CD4-positive, alpha-beta T cell (primary cell): ENCODE measurements around the gene OSBPL10. TPM values are rescaled to one million over a fixed set of nuclear protein-coding genes. Genes with fewer than 3 reads are reported as not detected.
"Not testable (repeated sequence)": the region's sequence is repeated elsewhere in the genome, so short reads cannot be mapped to it uniquely, and the experiment has no call there.

ENCODE experiments used
- ATAC-seq: fragments of 200-7000 bp; cut with Tn5 transposase; one replicate; pipeline ENCODE4 v1.10.0; 2022; ENCODE audit warnings: mild to moderate bottlenecking; ENCODE audit not compliant: poor library complexity
- CTCF ChIA-PET: fragments of 350-600 bp; sonication (Branson Sonifier 250); formaldehyde crosslinking; loops from one replicate; lab custom pipeline; 2021; ENCODE audit warnings: antibody characterized with exemption, inconsistent platforms; lab: Charles Lee
- POLR2A ChIA-PET: fragments of 350-600 bp; sonication (Branson Sonifier 250); formaldehyde crosslinking; loops from one replicate; lab custom pipeline; 2021; ENCODE audit warnings: antibody characterized with exemption, inconsistent platforms; lab: Charles Lee
- DNase-seq, 14 experiments: peaks; one replicate each; pipeline ENCODE4 v3.0.0-alpha.2; 2013 to 2020; ENCODE audit warnings: mixed read lengths in 2 of 14
- H3K27ac ChIP-seq, 2 donors: one replicate each; pipeline versions ENCODE4 v1.5.1 to v1.7.0; 2013; ENCODE audit warnings: low read length in 2 of 2, low read depth in 1 of 2, mild to moderate bottlenecking in 1 of 2
- H3K27me3 ChIP-seq, 2 experiments: 1 replicate in 1 of 2; 2 replicates in 1 of 2; pipeline versions ENCODE4 v1.6.1 to v1.7.0; 2013; ENCODE audit warnings: low read length in 2 of 2, control low read depth in 1 of 2, mild to moderate bottlenecking in 1 of 2, moderate library complexity in 1 of 2; ENCODE audit not compliant: insufficient read depth in 2 of 2, control insufficient read depth in 1 of 2
- H3K36me3 ChIP-seq: one replicate; pipeline ENCODE4 v1.6.1; 2013; ENCODE audit warnings: low read length, control low read depth; ENCODE audit not compliant: insufficient read depth
- H3K4me1 ChIP-seq: one replicate; pipeline ENCODE4 v1.6.1; 2013; ENCODE audit warnings: low read length, control low read depth; ENCODE audit not compliant: insufficient read depth
- H3K4me3 ChIP-seq: one replicate; pipeline ENCODE4 v1.5.1; 2013; ENCODE audit warnings: mild to moderate bottlenecking, low read length, moderate library complexity
- H3K9me3 ChIP-seq, 2 experiments: 1 replicate in 1 of 2; 2 replicates in 1 of 2; pipeline versions ENCODE4 v1.6.1 to v1.7.0; 2013; ENCODE audit warnings: low read length in 2 of 2, mild to moderate bottlenecking in 2 of 2, control low read depth in 1 of 2, moderate library complexity in 1 of 2; ENCODE audit not compliant: control insufficient read depth in 1 of 2, insufficient read depth in 1 of 2
- H3K27ac Mint-ChIP-seq: one replicate; pipeline ENCODE4 v1.8.0; 2020; ENCODE audit warnings: mixed read lengths
- H3K27me3 Mint-ChIP-seq: one replicate; pipeline ENCODE4 v1.8.0; 2021; ENCODE audit warnings: mixed read lengths
- H3K36me3 Mint-ChIP-seq: one replicate; pipeline ENCODE4 v1.8.0; 2021; ENCODE audit warnings: low read depth, mixed read lengths
- H3K4me1 Mint-ChIP-seq: one replicate; pipeline ENCODE4 v1.8.0; 2021; ENCODE audit warnings: low read depth, mixed read lengths
- H3K4me3 Mint-ChIP-seq: one replicate; pipeline ENCODE4 v1.8.0; 2020; ENCODE audit warnings: mild to moderate bottlenecking, mixed read lengths
- H3K9me3 Mint-ChIP-seq: one replicate; pipeline ENCODE4 v1.8.0; 2020; ENCODE audit warnings: mixed read lengths
- CTCF ChIP-seq: fragments of 200-600 bp; IDR thresholded peaks from one replicate; pipeline ENCODE4 v1.8.0; 2022; ENCODE audit warnings: antibody characterized with exemption, mild to moderate bottlenecking
- intact Hi-C, 2 experiments: fragments of 100-400 bp; cut with DNase I in 1 of 2; cut with micrococcal nuclease in 1 of 2; formaldehyde crosslinking; loops; one replicate each; pipeline versions ENCODE4 v1.15.1 to v1.9.0; 2023 to 2025; cut with DNase I, micrococcal nuclease
- total RNA-seq, 174 experiments: library from RNA in 2 of 174; stranded (reverse) in 2 of 174; gene quantifications; one replicate each; pipeline ENCODE4 v1.2.3 and lab custom pipeline; 2021 to 2026

Gene OSBPL10
- total RNA-seq, 2 experiments from 2014 or later = not detected

GRCh38 chr3:31789429-31789828, 191.6 kb downstream of the OSBPL10 start:
- no peaks in the 10 kb centered on the region for H3K36me3 Mint-ChIP-seq
- H3K27me3 ChIP-seq = no peaks in the 10 kb centered on the region
- H3K9me3 ChIP-seq = peaks cover 0 to 3% of the 10 kb centered on the region in 2 experiments
- H3K9me3 Mint-ChIP-seq = no peaks in the 10 kb centered on the region
- no peaks in the 10 kb centered on the region for H3K4me1 Mint-ChIP-seq
- H3K4me3 Mint-ChIP-seq = no peak overlapping the region
- H3K4me3 ChIP-seq = no peak overlapping the region
- DNase-seq (no peak), ATAC-seq (no peak)
- no peaks in the 10 kb centered on the region for H3K27me3 Mint-ChIP-seq
- no peak overlapping the region for H3K27ac Mint-ChIP-seq
- no peaks in the 10 kb centered on the region for H3K36me3 ChIP-seq
- POLR2A ChIA-PET = no interaction called here
- intact Hi-C loops = no loop called here
- CTCF ChIA-PET = no interaction called here
- H3K27ac ChIP-seq = no peak overlapping the region
- TF ChIP-seq CTCF = no peak
- H3K4me1 ChIP-seq = no peaks in the 10 kb centered on the region

GRCh38 chr3:31785734-31786133, 195.3 kb downstream of the OSBPL10 start:
- CTCF ChIA-PET = no interaction called here
- no peaks in the 10 kb centered on the region for H3K36me3 Mint-ChIP-seq
- H3K4me3 Mint-ChIP-seq = no peak overlapping the region
- Histone ChIP-seq H3K9me3 (no peaks in the 10 kb centered on the region), H3K27ac (no peak overlapping the region), H3K27me3 (no peaks in the 10 kb centered on the region), H3K4me3 (no peak overlapping the region), H3K36me3 (no peaks in the 10 kb centered on the region), H3K4me1 (no peaks in the 10 kb centered on the region)
- ATAC-seq (no peak), DNase-seq (no peak)
- no peaks in the 10 kb centered on the region for H3K4me1 Mint-ChIP-seq
- no peaks in the 10 kb centered on the region for H3K27me3 Mint-ChIP-seq
- TF ChIP-seq CTCF = no peak
- intact Hi-C loops = no loop called here
- POLR2A ChIA-PET = no interaction called here
- H3K27ac Mint-ChIP-seq = no peak overlapping the region
- H3K9me3 Mint-ChIP-seq = no peaks in the 10 kb centered on the region

- no peak for ATAC-seq
- H3K36me3 ChIP-seq = no peaks in the 10 kb centered on the region
- H3K27me3 ChIP-seq = no peaks in the 10 kb centered on the region
- no peak overlapping the region for H3K27ac Mint-ChIP-seq
- H3K4me3 ChIP-seq = no peak overlapping the region
- H3K4me1 ChIP-seq = no peaks in the 10 kb centered on the region
- no peak overlapping the region for H3K27ac ChIP-seq
- peaks cover 4% of the 10 kb centered on the region for H3K27me3 Mint-ChIP-seq
- ChIA-PET POLR2A (no interaction called here), CTCF (no interaction called here)
- H3K36me3 Mint-ChIP-seq = no peaks in the 10 kb centered on the region
- H3K9me3 ChIP-seq = no peaks in the 10 kb centered on the region
- no peak overlapping the region for H3K4me3 Mint-ChIP-seq
- intact Hi-C loops = no loop called here
- no peaks in the 10 kb centered on the region for H3K9me3 Mint-ChIP-seq
- no peaks in the 10 kb centered on the region for H3K4me1 Mint-ChIP-seq
- DNase-seq = no peak
- TF ChIP-seq CTCF = no peak
Observed at GRCh38 chr3:31785286-31785685, 195.8 kb downstream of the OSBPL10 start.

- intact Hi-C loops = not testable (repeated sequence)
Observed at GRCh38 chr3:31783851-31784250, 197.2 kb downstream of the OSBPL10 start.

GRCh38 chr3:31782306-31782705, 198.8 kb downstream of the OSBPL10 start:
- H3K9me3 ChIP-seq, POLR2A ChIA-PET, H3K4me3 ChIP-seq, H3K27me3 ChIP-seq, DNase-seq, H3K4me1 ChIP-seq, H3K36me3 Mint-ChIP-seq, H3K9me3 Mint-ChIP-seq, intact Hi-C loops, CTCF ChIA-PET, H3K27me3 Mint-ChIP-seq, H3K4me3 Mint-ChIP-seq, H3K27ac ChIP-seq, H3K4me1 Mint-ChIP-seq, ATAC-seq, H3K27ac Mint-ChIP-seq, H3K36me3 ChIP-seq: not testable (repeated sequence)

More at GRCh38 chr3:31783851-31784250, 197.2 kb downstream of the OSBPL10 start:
- H3K9me3 Mint-ChIP-seq, H3K36me3 ChIP-seq, H3K27me3 Mint-ChIP-seq, H3K4me1 Mint-ChIP-seq, CTCF ChIA-PET, H3K4me1 ChIP-seq, ATAC-seq, H3K27ac ChIP-seq, H3K4me3 Mint-ChIP-seq, H3K9me3 ChIP-seq, H3K36me3 Mint-ChIP-seq, H3K27ac Mint-ChIP-seq, H3K4me3 ChIP-seq, POLR2A ChIA-PET, H3K27me3 ChIP-seq, DNase-seq: not testable (repeated sequence)
